HL-60 (cell line): Measurements from ENCODE around the gene TESMIN.

Source experiments
- DNase-seq, 2 experiments: peaks; one replicate each; pipeline ENCODE4 v3.0.0-alpha.2; 2010 to 2020; ENCODE audit warnings: low read depth in 1 of 2, low spot score in 1 of 2
- H3K27ac ChIP-seq: fragments of 250-450 bp; sonication (Bioruptor Pico); replicated peaks from 2 replicates; pipeline ENCODE4 v1.5.1; 2020; ENCODE audit warnings: mild to moderate bottlenecking, moderate library complexity
- H3K27me3 ChIP-seq: fragments of 250-450 bp; sonication (Bioruptor Pico); 2 replicates; pipeline ENCODE4 v1.5.1; 2021; ENCODE audit warnings: mild to moderate bottlenecking, moderate library complexity; ENCODE audit not compliant: insufficient read depth, poor library complexity, severe bottlenecking
- H3K4me3 ChIP-seq: replicated peaks from 2 replicates; pipeline ENCODE4 v1.5.1; 2011; ENCODE audit warnings: mild to moderate bottlenecking, control low read depth, low read length; ENCODE audit not compliant: insufficient read depth
- GABPA ChIP-seq: IDR thresholded peaks from 2 replicates; pipeline ENCODE4 v1.6.1; 2012; ENCODE audit warnings: low read depth
- POLR2AphosphoS5 ChIP-seq: IDR thresholded peaks from 2 replicates; pipeline ENCODE4 v1.6.1; 2012; ENCODE audit warnings: low read depth
- SPI1 ChIP-seq: IDR thresholded peaks from 2 replicates; pipeline ENCODE4 v1.6.1; 2012; ENCODE audit warnings: low read depth, mild to moderate bottlenecking, borderline replicate concordance
- TF ChIP-seq, protein P1 (sequence below): IDR thresholded peaks from one replicate; pipeline ENCODE4 v1.5.1; 2011; ENCODE audit warnings: low read length, control low read depth, inconsistent platforms; ENCODE audit not compliant: insufficient read depth
- TF ChIP-seq, protein P2 (sequence below): IDR thresholded peaks from 2 replicates; pipeline ENCODE4 v1.6.1; 2012; ENCODE audit warnings: low read depth; ENCODE audit not compliant: insufficient replicate concordance

The TESMIN gene

DNA sequence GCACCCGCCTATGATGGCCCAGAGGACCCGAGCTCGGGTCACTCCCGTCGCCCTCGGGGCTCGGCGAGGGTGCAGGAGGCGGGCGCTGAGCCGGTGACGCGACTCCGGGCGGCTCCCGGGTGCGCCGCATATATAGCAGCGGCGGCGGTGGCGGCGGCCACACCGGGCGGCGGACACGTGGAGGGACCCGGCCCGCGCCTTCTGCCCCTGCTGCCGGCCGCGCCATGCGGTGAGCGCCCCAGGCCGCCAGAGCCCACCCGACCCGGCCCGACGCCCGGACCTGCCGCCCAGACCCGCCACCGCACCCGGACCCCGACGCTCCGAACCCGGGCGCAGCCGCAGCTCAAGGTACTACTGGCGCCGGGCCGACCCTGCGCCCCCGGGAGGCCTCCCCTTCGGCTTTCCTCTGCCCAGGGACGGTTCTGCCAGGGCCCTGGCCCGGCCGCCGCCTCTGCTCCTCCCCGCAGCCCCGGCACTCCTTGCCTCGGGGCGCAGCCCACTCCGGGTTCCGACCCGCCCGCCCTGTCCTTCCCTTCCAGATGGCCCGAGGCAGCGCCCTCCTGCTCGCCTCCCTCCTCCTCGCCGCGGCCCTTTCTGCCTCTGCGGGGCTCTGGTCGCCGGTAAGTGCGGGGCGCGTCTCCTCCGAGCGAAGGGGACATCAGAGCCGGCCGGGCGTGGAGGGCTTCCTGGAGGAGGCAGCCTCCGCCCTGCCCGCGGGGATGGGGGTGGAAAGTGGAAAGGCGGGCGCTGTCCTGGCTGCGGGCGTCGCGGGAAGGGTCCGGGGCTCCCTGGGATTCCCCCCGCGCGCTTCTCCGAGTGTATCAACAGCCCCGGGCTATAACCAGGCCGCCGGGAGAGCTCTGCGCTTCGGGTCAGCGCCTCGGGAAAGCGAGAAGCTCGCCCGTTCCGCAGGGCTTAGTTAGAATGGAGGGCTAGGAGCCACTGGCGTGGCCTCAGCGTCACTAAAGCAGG, 66.6 kb downstream of the TESMIN start, which contains the start of gene GAL:
TSS of gene GAL (plus strand) at position 160 of the 972 bp plus-strand sequence. CDS start at position 540, 380 bp downstream.
- DNase-seq = peak in 1 of 2 experiments; percentile 20
- Histone ChIP-seq H3K27me3 (peaks cover 6% of the 10 kb centered on the region), H3K4me3 (peak within 1 kb of the TSS; percentile 55), H3K27ac (peak within 1 kb of the TSS; percentile 46; the same call in 1 of the 2 replicates)
- TF ChIP-seq, protein P1, sequence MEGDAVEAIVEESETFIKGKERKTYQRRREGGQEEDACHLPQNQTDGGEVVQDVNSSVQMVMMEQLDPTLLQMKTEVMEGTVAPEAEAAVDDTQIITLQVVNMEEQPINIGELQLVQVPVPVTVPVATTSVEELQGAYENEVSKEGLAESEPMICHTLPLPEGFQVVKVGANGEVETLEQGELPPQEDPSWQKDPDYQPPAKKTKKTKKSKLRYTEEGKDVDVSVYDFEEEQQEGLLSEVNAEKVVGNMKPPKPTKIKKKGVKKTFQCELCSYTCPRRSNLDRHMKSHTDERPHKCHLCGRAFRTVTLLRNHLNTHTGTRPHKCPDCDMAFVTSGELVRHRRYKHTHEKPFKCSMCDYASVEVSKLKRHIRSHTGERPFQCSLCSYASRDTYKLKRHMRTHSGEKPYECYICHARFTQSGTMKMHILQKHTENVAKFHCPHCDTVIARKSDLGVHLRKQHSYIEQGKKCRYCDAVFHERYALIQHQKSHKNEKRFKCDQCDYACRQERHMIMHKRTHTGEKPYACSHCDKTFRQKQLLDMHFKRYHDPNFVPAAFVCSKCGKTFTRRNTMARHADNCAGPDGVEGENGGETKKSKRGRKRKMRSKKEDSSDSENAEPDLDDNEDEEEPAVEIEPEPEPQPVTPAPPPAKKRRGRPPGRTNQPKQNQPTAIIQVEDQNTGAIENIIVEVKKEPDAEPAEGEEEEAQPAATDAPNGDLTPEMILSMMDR = no peak
- TF ChIP-seq GABPA = no peak
- TF ChIP-seq, protein P2, sequence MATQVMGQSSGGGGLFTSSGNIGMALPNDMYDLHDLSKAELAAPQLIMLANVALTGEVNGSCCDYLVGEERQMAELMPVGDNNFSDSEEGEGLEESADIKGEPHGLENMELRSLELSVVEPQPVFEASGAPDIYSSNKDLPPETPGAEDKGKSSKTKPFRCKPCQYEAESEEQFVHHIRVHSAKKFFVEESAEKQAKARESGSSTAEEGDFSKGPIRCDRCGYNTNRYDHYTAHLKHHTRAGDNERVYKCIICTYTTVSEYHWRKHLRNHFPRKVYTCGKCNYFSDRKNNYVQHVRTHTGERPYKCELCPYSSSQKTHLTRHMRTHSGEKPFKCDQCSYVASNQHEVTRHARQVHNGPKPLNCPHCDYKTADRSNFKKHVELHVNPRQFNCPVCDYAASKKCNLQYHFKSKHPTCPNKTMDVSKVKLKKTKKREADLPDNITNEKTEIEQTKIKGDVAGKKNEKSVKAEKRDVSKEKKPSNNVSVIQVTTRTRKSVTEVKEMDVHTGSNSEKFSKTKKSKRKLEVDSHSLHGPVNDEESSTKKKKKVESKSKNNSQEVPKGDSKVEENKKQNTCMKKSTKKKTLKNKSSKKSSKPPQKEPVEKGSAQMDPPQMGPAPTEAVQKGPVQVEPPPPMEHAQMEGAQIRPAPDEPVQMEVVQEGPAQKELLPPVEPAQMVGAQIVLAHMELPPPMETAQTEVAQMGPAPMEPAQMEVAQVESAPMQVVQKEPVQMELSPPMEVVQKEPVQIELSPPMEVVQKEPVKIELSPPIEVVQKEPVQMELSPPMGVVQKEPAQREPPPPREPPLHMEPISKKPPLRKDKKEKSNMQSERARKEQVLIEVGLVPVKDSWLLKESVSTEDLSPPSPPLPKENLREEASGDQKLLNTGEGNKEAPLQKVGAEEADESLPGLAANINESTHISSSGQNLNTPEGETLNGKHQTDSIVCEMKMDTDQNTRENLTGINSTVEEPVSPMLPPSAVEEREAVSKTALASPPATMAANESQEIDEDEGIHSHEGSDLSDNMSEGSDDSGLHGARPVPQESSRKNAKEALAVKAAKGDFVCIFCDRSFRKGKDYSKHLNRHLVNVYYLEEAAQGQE = peak; percentile 7
- TF ChIP-seq SPI1 = no peak
- TF ChIP-seq POLR2AphosphoS5 = no peak

DNA sequence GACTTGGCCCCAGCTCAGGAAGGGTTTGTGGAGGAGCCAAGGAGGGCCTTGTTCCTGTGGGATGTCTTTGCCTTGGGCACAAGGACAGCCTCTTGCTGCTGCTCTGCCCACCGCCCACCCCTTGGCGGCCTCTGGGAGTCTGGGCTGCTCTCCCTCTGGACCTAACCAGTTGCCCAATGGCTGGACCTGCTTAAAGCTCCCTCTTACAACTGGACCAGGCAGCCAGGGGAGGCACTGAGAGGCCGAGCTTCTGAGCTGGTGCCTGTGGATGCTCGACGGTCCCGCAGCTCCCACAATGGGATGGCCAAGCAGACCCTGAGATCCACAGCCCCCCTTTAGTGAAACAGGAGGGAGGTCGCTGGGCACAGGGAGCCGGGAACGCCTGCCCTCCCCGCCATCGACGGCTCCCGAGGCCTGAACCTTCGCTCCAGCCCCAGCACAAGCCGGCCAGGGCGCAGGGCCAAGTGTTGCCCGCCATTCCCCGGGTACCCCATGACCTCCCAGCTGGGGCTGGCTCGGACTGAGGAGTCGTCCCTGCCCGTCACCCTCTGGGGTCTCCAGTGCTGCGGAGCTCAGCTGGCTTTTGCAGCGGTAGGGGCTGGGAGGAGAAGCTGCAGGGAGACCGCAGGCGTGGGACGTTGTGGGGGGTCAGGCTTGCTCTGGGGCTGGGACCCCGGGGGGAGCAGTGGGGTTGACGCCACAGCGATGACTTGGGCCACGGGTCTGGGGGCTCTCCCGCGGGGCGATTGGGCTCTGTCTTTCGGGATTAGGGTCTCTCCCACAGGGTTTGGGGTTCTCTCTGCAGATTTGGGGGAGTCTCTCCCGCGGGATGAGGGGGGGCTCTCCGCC, 67.6 kb downstream of the TESMIN start:
- TF ChIP-seq, protein P2 = no peak
- TF ChIP-seq GABPA = no peak
- no peak for TF ChIP-seq POLR2AphosphoS5
- TF ChIP-seq, protein P1 = no peak
- no peak for TF ChIP-seq SPI1
- Histone ChIP-seq H3K4me3 (peak overlapping the region; percentile 18), H3K27ac (no peak overlapping the region), H3K27me3 (peaks cover 6% of the 10 kb centered on the region)
- no peak for DNase-seq

DNA sequence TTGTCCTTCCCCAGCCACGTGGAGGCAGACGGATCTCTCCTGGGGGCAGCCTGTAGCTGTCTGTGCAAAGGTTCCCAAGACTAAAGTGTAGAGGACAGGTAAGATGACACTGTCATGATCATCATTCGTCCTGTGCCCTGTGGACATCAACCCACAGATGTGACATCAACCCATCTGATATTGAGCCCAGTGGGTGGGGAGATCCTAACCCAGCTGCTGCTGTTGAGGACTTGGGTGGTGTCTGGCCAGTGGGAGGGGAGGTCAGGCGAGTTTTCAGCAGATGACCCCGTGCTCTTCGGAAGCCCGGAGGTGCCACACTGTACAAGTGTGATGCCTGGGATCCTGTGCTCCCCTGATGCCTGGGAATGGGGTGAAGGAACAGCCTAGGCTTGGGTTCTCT, 68.2 kb downstream of the TESMIN start:
- TF ChIP-seq, protein P1 = no peak
- TF ChIP-seq SPI1 = no peak
- no peak for TF ChIP-seq POLR2AphosphoS5
- TF ChIP-seq GABPA = no peak
- TF ChIP-seq, protein P2 = no peak
- Histone ChIP-seq H3K27ac (no peak overlapping the region), H3K27me3 (peaks cover 6% of the 10 kb centered on the region), H3K4me3 (no peak overlapping the region)
- DNase-seq = no peak
